B cell (primary cell): ENCODE results near the gene JADE3. TPM values are rescaled to one million over a fixed set of nuclear protein-coding genes. Genes with fewer than 3 reads are reported as not detected.

Experiments
- ATAC-seq: fragments of 200-7000 bp; cut with Tn5 transposase; one replicate; pipeline ENCODE4 v1.10.0; 2021; ENCODE audit warnings: low read depth, mild to moderate bottlenecking, moderate number of reproducible peaks, moderate library complexity
- CTCF ChIA-PET: fragments of 350-600 bp; sonication (Branson Sonifier 250); formaldehyde crosslinking; loops from one replicate; lab custom pipeline; 2021; ENCODE audit warnings: antibody characterized with exemption, inconsistent platforms; lab: Charles Lee
- POLR2A ChIA-PET: fragments of 350-600 bp; sonication (Branson Sonifier 250); formaldehyde crosslinking; loops from one replicate; lab custom pipeline; 2021; ENCODE audit warnings: antibody characterized with exemption; lab: Charles Lee
- DNase-seq: peaks from one replicate; pipeline ENCODE4 v3.0.0; 2013
- H2AFZ ChIP-seq: 2 replicates; pipeline ENCODE4 v1.6.1; 2012; ENCODE audit warnings: mild to moderate bottlenecking, low read depth, low read length; ENCODE audit not compliant: insufficient read depth, poor library complexity, severe bottlenecking
- H3K27ac ChIP-seq, 2 donors: 1 replicate in 1 of 2; 2 replicates in 1 of 2; pipeline ENCODE4 v1.5.1; 2012 to 2013; ENCODE audit warnings: low read length in 2 of 2, mild to moderate bottlenecking in 2 of 2, moderate library complexity in 1 of 2
- H3K27me3 ChIP-seq, 4 experiments: fragments of 200-600 bp in 1 of 4; sonication (generic) in 1 of 4; replicated peaks in 1 of 4; 1 replicate in 2 of 4; 2 replicates in 2 of 4; pipeline versions ENCODE4 v1.6.1 to v1.7.0; 2013 to 2016; ENCODE audit warnings: low read length in 3 of 4, mild to moderate bottlenecking in 2 of 4, mixed read lengths in 1 of 4, moderate library complexity in 1 of 4; ENCODE audit not compliant: insufficient read depth in 4 of 4, control insufficient read depth in 3 of 4; ENCODE audit errors: control extremely low read depth in 1 of 4
- H3K36me3 ChIP-seq, 2 experiments: replicated peaks in 1 of 2; 1 replicate in 1 of 2; 2 replicates in 1 of 2; pipeline versions ENCODE4 v1.6.1 to v1.7.1; 2013; ENCODE audit warnings: low read length in 1 of 2; ENCODE audit not compliant: insufficient read depth in 2 of 2, control insufficient read depth in 1 of 2; ENCODE audit errors: control extremely low read depth in 1 of 2, extremely low read depth in 1 of 2
- H3K4me1 ChIP-seq, 2 donors: fragments of 200-600 bp in 1 of 2; sonication (generic) in 1 of 2; 1 replicate in 1 of 2; 2 replicates in 1 of 2; pipeline versions ENCODE4 v1.5.1 to v1.6.1; 2013 to 2017; ENCODE audit warnings: low read length in 2 of 2; ENCODE audit not compliant: control insufficient read depth in 2 of 2, insufficient read depth in 2 of 2
- H3K4me2 ChIP-seq: replicated peaks from 2 replicates; pipeline ENCODE3; 2012; ENCODE audit warnings: mild to moderate bottlenecking, low read depth, low read length; ENCODE audit not compliant: poor library complexity, severe bottlenecking
- H3K4me3 ChIP-seq, 5 experiments: fragments of 200-600 bp in 1 of 5; sonication (generic) in 1 of 5; 1 replicate in 3 of 5; 2 replicates in 2 of 5; pipeline versions ENCODE4 v1.5.1 to v1.7.0; 2011 to 2016; ENCODE audit warnings: low read length in 4 of 5, mild to moderate bottlenecking in 4 of 5, low read depth in 2 of 5, control low read depth in 1 of 5, moderate library complexity in 1 of 5; ENCODE audit not compliant: insufficient read depth in 1 of 5; ENCODE audit errors: control extremely low read depth in 1 of 5, extremely low read depth in 1 of 5
- H3K79me2 ChIP-seq: fragments of 200-600 bp; sonication (generic); one replicate; pipeline ENCODE4 v1.6.0; 2016; ENCODE audit warnings: low read length; ENCODE audit not compliant: control insufficient read depth, insufficient read depth
- H3K9ac ChIP-seq: fragments of 200-600 bp; sonication (generic); 2 replicates; pipeline ENCODE4 v1.6.1; 2017; ENCODE audit warnings: mild to moderate bottlenecking, low read length, moderate library complexity
- H3K9me3 ChIP-seq, 3 donors: one replicate each; pipeline versions ENCODE4 v1.6.1 to v1.7.1; 2013; ENCODE audit warnings: low read length in 2 of 3; ENCODE audit not compliant: control insufficient read depth in 2 of 3, insufficient read depth in 1 of 3; ENCODE audit errors: control extremely low read depth in 1 of 3
- H4K20me1 ChIP-seq: 2 replicates; pipeline ENCODE4 v1.6.0; 2012; ENCODE audit warnings: mild to moderate bottlenecking, low read length; ENCODE audit not compliant: insufficient read depth, control insufficient read depth, poor library complexity, severe bottlenecking
- H3K27ac Mint-ChIP-seq: one replicate; pipeline ENCODE4 v1.8.0; 2021; ENCODE audit warnings: mixed read lengths
- H3K27me3 Mint-ChIP-seq: one replicate; pipeline ENCODE4 v1.8.0; 2021; ENCODE audit warnings: mixed read lengths
- H3K4me1 Mint-ChIP-seq: one replicate; pipeline ENCODE4 v1.8.0; 2021; ENCODE audit warnings: mixed read lengths
- H3K4me3 Mint-ChIP-seq: one replicate; pipeline ENCODE4 v1.8.0; 2021; ENCODE audit warnings: mixed read lengths
- H3K9me3 Mint-ChIP-seq: one replicate; pipeline ENCODE4 v1.8.0; 2022; ENCODE audit warnings: mixed read lengths; ENCODE audit not compliant: insufficient read depth
- EZH2 ChIP-seq: IDR thresholded peaks from 2 replicates; pipeline ENCODE4 v1.6.1; 2012; ENCODE audit warnings: borderline replicate concordance, low read depth, mild to moderate bottlenecking, moderate library complexity, low read length; ENCODE audit not compliant: insufficient read depth, poor library complexity, severe bottlenecking
- WGBS: methylation state at CpG from one replicate; pipeline ENCODE4 v1.1.5; 2013; ENCODE audit warnings: missing lambda C conversion rate; ENCODE audit not compliant: insufficient coverage; 5-methylcytosine and 5-hydroxymethylcytosine counted together
- intact Hi-C: fragments of 100-400 bp; cut with micrococcal nuclease; formaldehyde crosslinking; loops from one replicate; pipeline ENCODE4 v1.10.0; 2022
- polyA plus RNA-seq: library from polyadenylated mRNA; depleted of rRNA; stranded (reverse); fragments of >200 nt; gene quantifications from 2 replicates; pipeline ENCODE4 v1.2.3, GENCODE V29; 2012
- total RNA-seq, 2 donors: library from RNA; stranded (reverse); fragments of 120-200 nt in 1 of 2; gene quantifications; 1 replicate in 1 of 2; 2 replicates in 1 of 2; pipeline versions ENCODE4 v1.2.3 to v1.2.4, GENCODE V29; 2013 to 2022
- TF ChIP-seq, protein P1 (sequence below): fragments of 200-600 bp; IDR thresholded peaks from one replicate; pipeline ENCODE4 v1.8.0; 2022; ENCODE audit warnings: antibody characterized with exemption, mild to moderate bottlenecking

Gene JADE3
- total and polyA plus RNA-seq, 2 donors (not counting 1 experiment from before 2014, with no cell fraction given): 3.6 to 23.4 TPM

DNA sequence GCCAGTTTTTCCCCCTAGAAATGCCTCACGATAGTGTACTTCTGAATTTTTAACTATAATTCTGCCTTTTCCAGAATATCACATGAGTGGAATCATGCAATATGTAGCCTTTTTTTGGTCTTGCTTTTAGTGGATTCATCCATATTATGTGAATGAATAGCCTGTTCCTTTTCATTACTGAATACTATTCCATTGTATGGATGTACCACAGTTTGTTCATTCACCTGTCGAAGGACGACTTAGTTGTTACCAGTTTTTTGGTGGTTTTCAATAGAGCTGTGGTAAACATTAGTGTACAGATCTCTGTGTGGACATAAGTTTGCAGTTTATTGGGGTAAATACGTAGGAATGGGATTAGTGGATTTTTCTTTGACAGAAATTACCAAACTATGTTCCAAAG is 8.0 kb downstream of the JADE3 start:
- Mint-ChIP-seq H3K27ac (no peak overlapping the region), H3K9me3 (peaks cover 3% of the 10 kb centered on the region), H3K4me3 (no peak overlapping the region), H3K27me3 (no peaks in the 10 kb centered on the region), H3K4me1 (peaks cover 28% of the 10 kb centered on the region)
- Histone ChIP-seq H4K20me1 (no peaks in the 10 kb centered on the region), H3K4me1 (peaks cover 0 to 5% of the 10 kb centered on the region in 2 donors), H3K9me3 (peaks cover 0 to 3% (median 0%) of the 10 kb centered on the region in 3 donors), H3K9ac (no peak overlapping the region), H2AFZ (no peak overlapping the region), H3K27me3 (no peaks in the 10 kb centered on the region), H3K4me3 (no peak overlapping the region), H3K4me2 (no peak overlapping the region), H3K27ac (no peak overlapping the region), H3K36me3 (no peaks in the 10 kb centered on the region), H3K79me2 (peaks cover 87% of the 10 kb centered on the region)
- no CpG with 5 or more reads among the region's 4 CpGs for WGBS
- TF ChIP-seq, protein P1, sequence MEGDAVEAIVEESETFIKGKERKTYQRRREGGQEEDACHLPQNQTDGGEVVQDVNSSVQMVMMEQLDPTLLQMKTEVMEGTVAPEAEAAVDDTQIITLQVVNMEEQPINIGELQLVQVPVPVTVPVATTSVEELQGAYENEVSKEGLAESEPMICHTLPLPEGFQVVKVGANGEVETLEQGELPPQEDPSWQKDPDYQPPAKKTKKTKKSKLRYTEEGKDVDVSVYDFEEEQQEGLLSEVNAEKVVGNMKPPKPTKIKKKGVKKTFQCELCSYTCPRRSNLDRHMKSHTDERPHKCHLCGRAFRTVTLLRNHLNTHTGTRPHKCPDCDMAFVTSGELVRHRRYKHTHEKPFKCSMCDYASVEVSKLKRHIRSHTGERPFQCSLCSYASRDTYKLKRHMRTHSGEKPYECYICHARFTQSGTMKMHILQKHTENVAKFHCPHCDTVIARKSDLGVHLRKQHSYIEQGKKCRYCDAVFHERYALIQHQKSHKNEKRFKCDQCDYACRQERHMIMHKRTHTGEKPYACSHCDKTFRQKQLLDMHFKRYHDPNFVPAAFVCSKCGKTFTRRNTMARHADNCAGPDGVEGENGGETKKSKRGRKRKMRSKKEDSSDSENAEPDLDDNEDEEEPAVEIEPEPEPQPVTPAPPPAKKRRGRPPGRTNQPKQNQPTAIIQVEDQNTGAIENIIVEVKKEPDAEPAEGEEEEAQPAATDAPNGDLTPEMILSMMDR: no peak
- TF ChIP-seq EZH2: no peak
- DNase-seq (no peak), ATAC-seq (no peak)
- intact Hi-C loops: no loop called here
- POLR2A ChIA-PET: no interaction called here
- CTCF ChIA-PET: no interaction called here

DNA sequence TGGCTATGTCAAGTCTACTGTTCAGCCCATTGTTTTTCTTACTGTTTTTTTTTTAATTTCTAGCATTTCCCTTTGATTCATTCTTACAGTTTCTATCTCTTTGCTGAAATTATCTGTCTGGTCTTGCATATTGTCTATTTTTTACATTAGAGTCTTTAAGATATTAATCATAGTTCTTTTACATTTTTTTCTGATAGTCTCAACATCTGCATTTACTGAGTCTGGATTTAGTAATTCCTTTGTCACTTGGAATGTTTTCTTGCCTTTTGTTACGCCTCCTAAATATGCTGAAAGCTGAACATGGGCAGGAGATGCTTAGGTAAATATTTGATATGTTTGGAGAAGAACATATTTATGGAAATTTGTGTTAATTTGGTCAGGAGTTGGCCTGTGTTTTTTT is 10.4 kb downstream of the JADE3 start:
- peaks cover 0 to 3% (median 0%) of the 10 kb centered on the region in 3 donors for H3K9me3 ChIP-seq
- WGBS: no CpG with 5 or more reads among the region's 1 CpG
- intact Hi-C loops: no loop called here
- Mint-ChIP-seq H3K9me3 (peaks cover 3% of the 10 kb centered on the region), H3K4me3 (no peak overlapping the region), H3K27me3 (no peaks in the 10 kb centered on the region), H3K4me1 (peaks cover 13% of the 10 kb centered on the region), H3K27ac (no peak overlapping the region)
- no peaks in the 10 kb centered on the region for H4K20me1 ChIP-seq
- ChIA-PET CTCF (no interaction called here), POLR2A (no interaction called here)
- TF ChIP-seq, protein P1: no peak
- TF ChIP-seq EZH2: no peak
- peaks cover 64% of the 10 kb centered on the region for H3K79me2 ChIP-seq
- H3K27me3 ChIP-seq: no peaks in the 10 kb centered on the region
- ATAC-seq: no peak
- H3K4me2 ChIP-seq: no peak overlapping the region
- H3K27ac ChIP-seq: no peak overlapping the region
- H3K4me1 ChIP-seq: no peaks in the 10 kb centered on the region
- no peak overlapping the region for H2AFZ ChIP-seq
- no peak overlapping the region for H3K9ac ChIP-seq
- no peaks in the 10 kb centered on the region for H3K36me3 ChIP-seq
- H3K4me3 ChIP-seq: no peak overlapping the region
- DNase-seq: no peak
